Suprapubic skin (tissue), 4 donors: Measurements from ENCODE around the gene DYNC2H1. TPM values are rescaled to one million over a fixed set of nuclear protein-coding genes. Genes with fewer than 3 reads are reported as not detected.
"Not testable (repeated sequence)": the region's sequence is repeated elsewhere in the genome, so short reads cannot be mapped to it uniquely, and the experiment has no call there.

Experiments used
- DNase-seq, 2 donors: peaks; one replicate each; pipeline ENCODE4 v3.0.0-alpha.2; 2019; ENCODE audit warnings: low spot score in 2 of 2
- H3K27ac ChIP-seq: fragments of 200-600 bp; sonication (generic); one replicate; pipeline ENCODE4 v1.5.1; 2019
- H3K27me3 ChIP-seq: fragments of 200-600 bp; sonication (generic); one replicate; pipeline ENCODE4 v1.5.1; 2019
- H3K36me3 ChIP-seq: fragments of 200-600 bp; sonication (generic); one replicate; pipeline ENCODE4 v1.5.1; 2019
- H3K4me1 ChIP-seq: fragments of 200-600 bp; sonication (generic); one replicate; pipeline ENCODE4 v1.5.1; 2019
- H3K4me3 ChIP-seq: fragments of 200-600 bp; sonication (generic); one replicate; pipeline ENCODE4 v1.5.1; 2019; ENCODE audit warnings: mild to moderate bottlenecking
- H3K9me3 ChIP-seq: fragments of 200-600 bp; sonication (generic); one replicate; pipeline ENCODE4 v1.5.1; 2019
- CTCF ChIP-seq, 2 donors: fragments of 200-600 bp in 1 of 2; fragments of 450-650 bp in 1 of 2; sonication (generic) in 1 of 2; IDR thresholded peaks; one replicate each; pipeline ENCODE4 v1.5.1; 2016 to 2019; ENCODE audit warnings: antibody characterized with exemption in 2 of 2, mild to moderate bottlenecking in 1 of 2, moderate library complexity in 1 of 2
- EP300 ChIP-seq: sonication (generic); formaldehyde crosslinking; IDR thresholded peaks from one replicate; pipeline ENCODE4 v1.6.1; 2017; ENCODE audit warnings: antibody characterized with exemption
- POLR2A ChIP-seq, 2 donors: fragments of 450-650 bp; IDR thresholded peaks; one replicate each; pipeline ENCODE4 v1.6.1; 2017; ENCODE audit warnings: antibody characterized with exemption in 2 of 2, mild to moderate bottlenecking in 2 of 2, moderate library complexity in 2 of 2
- POLR2AphosphoS5 ChIP-seq, 3 donors: sonication (generic); formaldehyde crosslinking; IDR thresholded peaks; one replicate each; pipeline ENCODE4 v1.6.1; 2017; ENCODE audit warnings: antibody characterized with exemption in 3 of 3
- WGBS: methylation state at CpG from one replicate; pipeline ENCODE4 v1.1.5; 2018; 5-methylcytosine and 5-hydroxymethylcytosine counted together
- total RNA-seq, 4 donors: library from RNA; depleted of rRNA; stranded (reverse); fragments of >200 nt; gene quantifications; one replicate each; pipeline ENCODE4 v1.1.0, GENCODE V29; 2016

The DYNC2H1 gene
- total RNA-seq, 4 donors from 2014 or later = 8.4 to 33.2 (median 11.5) TPM

GRCh38 chr11:103114836-103115235, 5.6 kb downstream of the DYNC2H1 start:
- Histone ChIP-seq H3K27ac (no peak overlapping the region), H3K9me3 (no peaks in the 10 kb centered on the region), H3K4me1 (peaks cover 20% of the 10 kb centered on the region), H3K27me3 (no peaks in the 10 kb centered on the region), H3K4me3 (no peak overlapping the region), H3K36me3 (peaks cover 7% of the 10 kb centered on the region)
- TF ChIP-seq CTCF (IDR thresholded peaks at IDR 0.05) (no peak), EP300 (no peak), POLR2A (IDR thresholded peaks at IDR 0.05) (no peak)
- no peak for DNase-seq
- WGBS = 96% methylated on average over 4 of the region's 4 CpGs

- DNase-seq = no peak
Observed at GRCh38 chr11:103125462-103125861, 16.2 kb downstream of the DYNC2H1 start.

GRCh38 chr11:103141986-103142385, 32.8 kb downstream of the DYNC2H1 start:
- WGBS = 96% methylated on average over 13 of the region's 13 CpGs
- not testable (repeated sequence) for H3K4me3 ChIP-seq, DNase-seq

More at GRCh38 chr11:103125462-103125861, 16.2 kb downstream of the DYNC2H1 start:
- Histone ChIP-seq H3K27ac (no peak overlapping the region), H3K36me3 (peaks cover 40% of the 10 kb centered on the region), H3K27me3 (no peaks in the 10 kb centered on the region), H3K4me1 (no peaks in the 10 kb centered on the region), H3K9me3 (no peaks in the 10 kb centered on the region), H3K4me3 (no peak overlapping the region)
- TF ChIP-seq CTCF (IDR thresholded peaks at IDR 0.05) (no peak), POLR2AphosphoS5 (IDR thresholded peaks at IDR 0.05) (no peak), POLR2A (IDR thresholded peaks at IDR 0.05) (no peak), EP300 (no peak)

GRCh38 chr11:103147627-103148026, 38.4 kb downstream of the DYNC2H1 start:
- no peak for TF ChIP-seq POLR2A (IDR thresholded peaks at IDR 0.05)
- TF ChIP-seq CTCF (IDR thresholded peaks at IDR 0.05) = no peak
- no peak for TF ChIP-seq POLR2AphosphoS5 (IDR thresholded peaks at IDR 0.05)
- TF ChIP-seq EP300 = no peak
- H3K27me3 ChIP-seq = no peaks in the 10 kb centered on the region
- H3K36me3 ChIP-seq = peaks cover 33% of the 10 kb centered on the region
- H3K4me3 ChIP-seq = no peak overlapping the region
- H3K4me1 ChIP-seq = no peaks in the 10 kb centered on the region
- H3K27ac ChIP-seq = no peak overlapping the region
- no peak for DNase-seq
- no peaks in the 10 kb centered on the region for H3K9me3 ChIP-seq

More at GRCh38 chr11:103141986-103142385, 32.8 kb downstream of the DYNC2H1 start:
- H3K36me3 ChIP-seq = peaks cover 29% of the 10 kb centered on the region
- not testable (repeated sequence) for H3K9me3 ChIP-seq, H3K4me1 ChIP-seq, H3K27me3 ChIP-seq, H3K27ac ChIP-seq

- no peak overlapping the region for H3K27ac ChIP-seq
- no peaks in the 10 kb centered on the region for H3K9me3 ChIP-seq
- 85% methylated on average over 3 of the region's 3 CpGs for WGBS
- H3K27me3 ChIP-seq = no peaks in the 10 kb centered on the region
- TF ChIP-seq CTCF (IDR thresholded peaks at IDR 0.05) (no peak), POLR2A (IDR thresholded peaks at IDR 0.05) (no peak), POLR2AphosphoS5 (IDR thresholded peaks at IDR 0.05) (no peak), EP300 (no peak)
- no peaks in the 10 kb centered on the region for H3K4me1 ChIP-seq
- peaks cover 14% of the 10 kb centered on the region for H3K36me3 ChIP-seq
- no peak for DNase-seq
- no peak overlapping the region for H3K4me3 ChIP-seq
Observed at GRCh38 chr11:103157542-103157941, 48.3 kb downstream of the DYNC2H1 start.

- no peaks in the 10 kb centered on the region for H3K4me1 ChIP-seq
- WGBS = 98% methylated on average over 2 of the region's 2 CpGs
- TF ChIP-seq POLR2A (IDR thresholded peaks at IDR 0.05) = no peak
- no peak for TF ChIP-seq POLR2AphosphoS5 (IDR thresholded peaks at IDR 0.05)
- TF ChIP-seq EP300 = no peak
- no peak for TF ChIP-seq CTCF (IDR thresholded peaks at IDR 0.05)
- no peak overlapping the region for H3K27ac ChIP-seq
- DNase-seq = no peak
- no peak overlapping the region for H3K4me3 ChIP-seq
- peaks cover 26% of the 10 kb centered on the region for H3K36me3 ChIP-seq
- H3K27me3 ChIP-seq = no peaks in the 10 kb centered on the region
- no peaks in the 10 kb centered on the region for H3K9me3 ChIP-seq
Observed at GRCh38 chr11:103164093-103164796, 55.0 kb downstream of the DYNC2H1 start.
